Right lung (tissue), 5 donors: ENCODE measurements around the gene MTUS2. TPM values are rescaled to one million over a fixed set of nuclear protein-coding genes. Genes with fewer than 3 reads are reported as not detected.

ENCODE experiments used
- DNase-seq, 2 donors: peaks; one replicate each; pipeline ENCODE4 v3.0.0-alpha.2; 2013
- polyA plus RNA-seq, 5 donors: library from polyadenylated mRNA; unstranded; fragments of 120-200 nt; gene quantifications; one replicate each; pipeline versions ENCODE4 v1.2.1 to v1.2.3, GENCODE V29; 2013; ENCODE audit warnings: inconsistent platforms in 1 of 5, low replicate concordance in 1 of 5; ENCODE audit not compliant: insufficient read length in 5 of 5, insufficient read depth in 1 of 5

MTUS2 gene
- polyA plus RNA-seq, 5 donors = 0.19 to 1.6 (median 0.31) TPM

DNA sequence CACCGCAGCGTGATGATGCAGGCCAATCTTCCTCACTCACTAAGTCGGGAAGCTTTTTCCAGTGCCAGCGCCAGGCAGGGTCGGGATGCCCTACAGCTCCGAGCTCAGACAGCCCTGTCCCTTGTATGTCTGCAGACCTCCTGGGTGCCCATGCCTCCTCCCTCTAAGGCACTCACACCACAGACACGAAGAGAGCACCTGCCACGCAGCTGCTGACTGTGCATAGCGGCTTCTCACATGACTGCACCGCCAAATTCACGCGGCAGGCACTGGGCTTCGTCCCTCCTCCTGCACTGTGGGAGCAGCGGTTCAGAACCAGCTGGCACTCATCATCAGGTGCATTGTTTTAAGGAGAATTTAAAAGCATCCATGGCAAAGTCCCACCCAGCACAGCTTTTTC lies 687.2 kb downstream of the MTUS2 start:
- no peak for DNase-seq

DNA sequence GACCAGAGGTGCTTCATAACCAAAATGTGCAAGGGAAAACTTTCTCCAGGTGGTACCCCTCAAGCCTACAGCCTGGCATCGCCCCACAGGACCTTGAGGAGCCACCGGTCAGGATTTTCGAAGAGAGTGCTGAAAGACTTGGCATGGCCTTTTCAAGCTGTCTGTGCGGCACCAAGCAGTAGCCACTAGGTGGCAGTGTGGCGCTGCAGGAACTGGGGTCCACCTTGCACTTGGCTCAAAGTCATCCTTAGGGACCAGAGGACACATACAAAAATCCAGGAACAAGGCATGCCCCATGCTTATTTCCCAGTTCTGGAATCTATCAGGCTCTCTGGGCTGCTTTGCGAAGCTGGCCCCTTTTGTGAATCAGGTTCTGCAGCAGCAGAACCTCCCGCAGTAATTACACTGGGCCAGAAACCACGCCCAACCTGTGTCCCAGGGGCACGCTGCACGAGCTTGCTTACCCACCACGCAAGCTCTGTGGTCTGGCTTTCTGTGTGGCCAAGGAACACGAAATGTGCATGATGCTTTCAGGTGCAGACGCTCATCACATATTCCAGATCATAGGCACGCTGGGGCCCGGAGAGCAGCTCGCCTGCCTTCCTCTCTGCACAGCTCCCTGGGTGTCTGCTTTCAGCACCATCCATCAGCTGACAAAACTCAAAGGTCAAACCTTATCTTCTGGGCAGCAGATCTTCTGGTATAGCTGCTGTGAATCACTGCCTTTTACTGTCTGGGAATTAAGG lies 688.2 kb downstream of the MTUS2 start:
- peak; percentile 71 to 81 for DNase-seq

DNA sequence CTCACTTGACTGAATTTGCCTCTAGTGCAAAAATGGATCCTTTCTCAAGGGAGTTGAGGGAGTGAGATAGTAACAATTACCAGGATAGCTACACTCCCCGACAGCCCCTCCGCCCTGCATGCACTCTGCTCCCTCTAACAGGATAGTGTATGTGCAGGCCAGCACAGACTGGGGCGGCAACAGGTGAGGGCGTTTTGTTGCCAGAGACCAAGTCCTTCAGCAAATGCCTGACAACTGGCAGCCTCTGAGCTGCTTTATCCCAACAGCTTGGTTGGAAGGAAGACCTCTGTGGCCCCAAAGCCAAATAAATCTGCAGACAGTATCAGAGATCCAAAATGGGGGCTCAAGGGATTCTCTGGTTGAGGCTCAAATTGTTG lies 688.7 kb downstream of the MTUS2 start:
- DNase-seq = no peak

DNA sequence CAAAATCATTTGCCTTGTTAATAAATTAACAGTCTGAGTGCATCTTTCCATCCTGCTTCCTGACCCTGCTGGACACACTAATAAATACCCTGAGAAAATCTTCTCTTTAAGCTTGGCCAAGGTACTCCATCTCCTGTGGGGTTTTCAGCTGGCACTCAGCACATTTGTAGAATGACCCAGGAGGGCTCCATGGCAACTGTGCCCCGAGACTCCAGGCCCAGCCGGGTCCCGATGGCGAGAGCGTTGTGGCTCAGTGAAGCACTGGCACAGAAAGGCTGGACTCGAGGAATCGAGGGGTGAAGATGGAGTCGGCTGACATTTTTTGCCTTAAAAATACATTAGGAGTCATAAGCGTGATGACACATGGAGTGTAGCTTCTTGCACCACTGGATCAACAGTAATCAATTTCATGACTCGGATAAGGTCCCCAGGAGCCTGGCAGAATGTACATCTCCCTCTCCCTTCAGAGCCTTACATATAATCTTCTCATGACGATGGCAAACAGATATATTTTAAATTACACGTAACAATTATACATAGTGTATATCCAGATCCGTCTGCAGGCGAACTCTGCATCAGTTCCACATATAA lies 690.0 kb downstream of the MTUS2 start:
- DNase-seq = no peak

DNA sequence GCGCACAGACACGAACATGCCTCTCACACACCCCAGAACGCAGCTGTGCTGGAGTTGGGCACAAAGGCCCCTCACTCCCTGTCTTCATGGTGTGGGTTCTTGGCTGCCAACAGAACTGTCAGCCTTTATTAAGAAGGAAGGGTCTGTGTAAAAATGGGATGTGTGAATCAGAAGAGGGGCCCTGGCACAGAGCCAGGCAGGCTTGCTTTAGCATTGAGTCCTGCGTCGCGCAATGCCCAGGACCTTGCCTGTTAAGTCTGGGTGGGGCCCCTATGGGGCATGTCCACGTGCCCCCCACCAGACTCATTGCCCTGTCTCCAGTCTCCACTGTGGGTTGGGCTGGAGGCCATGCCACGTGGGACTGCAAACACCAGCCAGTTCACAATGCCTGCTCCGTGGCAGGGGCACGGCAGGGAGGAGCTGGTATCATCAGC lies 690.5 kb downstream of the MTUS2 start:
- DNase-seq = no peak

DNA sequence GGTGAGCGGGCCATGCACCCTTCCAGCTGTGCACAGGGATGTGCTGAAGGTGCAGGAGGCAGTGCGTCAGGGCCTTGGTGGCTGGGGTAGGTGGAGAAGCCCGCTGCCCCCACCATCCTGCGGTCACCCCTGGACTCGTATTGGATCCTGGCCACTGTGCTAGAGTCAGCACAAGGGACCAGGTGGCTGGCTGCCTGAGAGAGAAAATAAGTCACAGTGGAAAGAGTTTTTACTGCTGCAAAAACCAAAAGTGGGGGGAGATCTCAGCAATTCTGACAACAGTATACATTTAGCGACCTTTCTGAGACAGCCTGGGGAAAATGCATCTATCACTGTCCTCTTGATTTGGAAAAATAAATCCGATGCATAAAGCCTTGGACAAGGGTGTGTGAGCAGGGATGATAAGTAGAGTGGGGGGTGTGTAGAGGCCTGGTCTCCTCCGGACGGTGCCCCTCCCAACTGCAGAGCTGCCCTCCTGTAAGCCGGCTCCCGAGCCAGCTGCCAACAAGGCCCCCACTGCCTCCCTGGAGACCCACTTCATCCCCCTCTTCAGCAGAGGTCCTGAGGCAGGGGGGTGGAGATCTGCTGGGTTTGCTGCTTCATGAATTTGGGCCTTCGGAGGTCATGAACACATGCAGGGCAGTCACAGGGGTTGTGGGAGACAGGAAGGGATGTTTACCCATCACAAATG lies 691.1 kb downstream of the MTUS2 start:
- no peak for DNase-seq

DNA sequence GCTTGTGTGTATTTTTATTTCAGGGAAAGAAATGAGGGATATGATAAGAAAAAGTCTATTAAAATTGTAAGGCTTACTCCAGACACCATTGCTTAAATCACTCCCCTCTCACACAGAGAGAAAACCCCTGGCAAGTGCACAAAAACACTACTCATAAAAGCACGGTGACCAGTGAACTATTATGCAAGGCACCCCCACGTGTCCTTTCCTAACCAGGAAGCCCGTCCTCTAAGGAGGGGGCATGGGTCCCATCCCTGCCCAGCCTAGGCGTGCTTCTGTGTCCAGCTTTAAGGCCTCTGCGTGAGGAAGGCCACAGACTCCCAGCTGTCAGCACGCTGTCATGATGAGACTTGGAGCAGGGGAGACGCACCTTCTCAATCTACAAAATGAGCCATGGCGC lies 691.8 kb downstream of the MTUS2 start:
- no peak for DNase-seq

DNA sequence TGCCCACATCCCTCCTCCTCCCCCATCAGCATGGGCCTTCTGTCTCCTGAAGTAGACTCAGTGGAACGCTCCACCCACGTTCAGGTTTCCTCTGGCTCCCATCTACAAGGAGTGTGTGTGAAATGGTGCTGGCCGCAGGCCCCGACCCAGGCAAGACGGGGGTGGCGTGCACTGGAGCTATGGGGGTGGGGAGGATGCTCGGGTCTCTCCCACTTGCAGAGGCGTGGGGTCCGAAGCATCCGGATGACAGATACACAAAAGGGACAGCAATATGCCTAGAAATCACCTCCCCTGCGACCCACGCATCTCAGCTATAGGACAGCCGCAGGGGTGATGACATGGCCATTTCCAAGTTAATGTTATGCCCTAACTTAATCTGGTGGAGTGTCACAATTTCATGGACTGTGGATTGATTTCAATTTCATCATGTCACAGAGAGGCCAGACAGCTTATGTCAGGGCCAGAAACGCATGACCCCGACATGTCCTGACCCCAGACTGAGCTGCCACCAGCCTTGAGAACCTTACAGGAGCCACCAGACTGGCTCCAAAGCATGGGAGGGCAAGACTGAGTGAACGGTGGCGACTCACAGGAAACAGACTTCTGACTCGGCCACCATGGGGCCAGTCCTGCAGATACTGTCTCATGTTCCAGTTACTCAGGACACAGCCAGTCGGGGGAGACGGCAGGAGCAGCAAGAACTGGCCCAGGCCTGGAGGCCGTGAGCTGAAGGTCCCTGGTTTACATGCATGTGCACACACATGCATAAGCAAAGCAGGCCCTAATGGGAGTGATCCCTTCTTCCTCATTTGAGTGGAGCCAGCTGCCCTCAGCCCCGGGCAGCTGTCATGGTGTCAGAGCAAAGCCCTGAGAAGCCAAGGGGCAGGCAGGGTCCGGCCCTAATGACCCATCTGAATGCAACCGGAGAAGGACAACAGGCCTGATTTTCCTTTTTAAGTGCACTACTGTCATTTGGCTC lies 693.2 kb downstream of the MTUS2 start:
- DNase-seq = no peak

DNA sequence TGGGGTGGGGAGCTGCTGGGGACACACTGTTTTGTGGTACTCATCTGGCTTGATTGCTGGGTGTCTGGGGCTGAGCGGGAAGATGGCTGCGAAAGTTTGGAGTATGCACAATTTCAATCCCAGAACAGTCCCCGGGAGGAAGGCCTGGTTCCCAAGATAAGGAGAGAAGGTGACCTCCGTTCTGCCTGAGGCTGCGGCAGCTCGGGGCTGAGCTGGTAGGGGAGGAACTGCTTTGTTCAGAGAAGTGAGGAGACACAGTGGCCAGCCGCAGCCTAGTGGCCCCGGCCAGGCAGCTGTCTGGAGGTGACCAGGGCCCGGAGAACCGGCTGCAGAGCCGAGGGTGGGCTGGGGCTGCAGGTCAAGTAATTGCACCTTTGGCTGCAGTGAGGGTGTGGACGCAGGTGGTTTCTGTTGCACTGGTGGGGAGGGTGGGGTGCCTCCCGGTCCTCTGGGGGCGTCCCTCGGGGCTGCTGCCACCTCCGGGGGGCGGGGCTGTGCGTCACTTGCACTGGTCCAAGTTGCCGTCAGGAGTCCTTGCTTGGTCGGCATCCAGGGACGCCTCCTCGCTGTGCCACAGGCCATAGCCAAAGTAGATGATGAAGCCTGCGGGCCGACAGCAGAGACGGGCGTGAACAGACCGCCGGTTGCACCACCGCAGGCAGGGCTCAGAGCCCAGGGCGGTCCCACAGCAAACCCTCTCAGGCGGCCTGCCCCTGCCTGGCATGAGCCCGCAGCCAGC lies 694.0 kb downstream of the MTUS2 start:
- DNase-seq = no peak

DNA sequence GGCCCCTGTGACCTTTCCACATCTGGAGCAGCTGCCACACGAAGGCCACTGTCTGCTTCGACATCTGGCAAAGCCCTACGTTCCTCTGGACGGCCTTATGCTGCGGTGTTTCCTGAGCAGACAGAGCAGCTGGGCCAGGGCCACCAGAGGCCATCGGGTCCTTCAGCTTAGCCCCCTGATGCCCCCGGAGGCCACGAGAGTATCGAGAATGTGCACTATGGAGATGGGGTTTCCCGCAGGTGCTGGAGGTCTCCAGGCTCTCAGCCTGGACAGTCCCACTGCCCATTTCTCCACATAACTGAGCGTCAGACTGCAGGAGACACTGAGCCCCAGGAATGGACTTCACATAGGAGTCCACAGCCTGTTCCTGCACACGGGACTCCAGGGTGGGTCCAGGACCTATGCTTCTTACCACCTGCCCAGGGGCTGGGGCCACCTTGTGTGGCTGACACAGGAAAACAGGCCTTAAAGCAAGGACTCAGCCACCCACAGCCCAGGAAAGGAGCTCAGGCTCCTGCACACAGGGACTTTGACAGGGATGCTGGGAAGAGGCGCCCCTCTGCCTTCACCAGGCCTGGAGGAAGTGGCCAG lies 694.7 kb downstream of the MTUS2 start:
- DNase-seq = no peak

DNA sequence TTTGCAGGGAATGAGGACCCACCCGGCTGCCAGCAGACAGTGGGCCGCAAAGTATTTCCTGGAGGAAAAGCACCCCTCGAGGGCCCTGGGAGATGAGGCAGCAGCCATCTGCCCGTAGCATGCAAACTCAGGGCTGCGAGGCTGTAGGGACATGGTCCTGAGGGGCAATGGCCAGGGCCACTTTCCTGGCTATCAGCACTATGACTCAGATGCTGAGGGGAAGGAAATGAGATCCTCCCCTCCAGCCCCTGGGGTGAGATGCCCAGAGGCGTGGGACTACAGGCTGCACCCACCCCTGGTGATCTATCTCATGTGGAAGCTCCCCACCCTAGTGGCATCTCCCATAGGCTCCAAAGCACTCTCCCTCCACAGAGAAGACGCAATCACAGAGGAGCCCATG lies 695.2 kb downstream of the MTUS2 start:
- DNase-seq = no peak

DNA sequence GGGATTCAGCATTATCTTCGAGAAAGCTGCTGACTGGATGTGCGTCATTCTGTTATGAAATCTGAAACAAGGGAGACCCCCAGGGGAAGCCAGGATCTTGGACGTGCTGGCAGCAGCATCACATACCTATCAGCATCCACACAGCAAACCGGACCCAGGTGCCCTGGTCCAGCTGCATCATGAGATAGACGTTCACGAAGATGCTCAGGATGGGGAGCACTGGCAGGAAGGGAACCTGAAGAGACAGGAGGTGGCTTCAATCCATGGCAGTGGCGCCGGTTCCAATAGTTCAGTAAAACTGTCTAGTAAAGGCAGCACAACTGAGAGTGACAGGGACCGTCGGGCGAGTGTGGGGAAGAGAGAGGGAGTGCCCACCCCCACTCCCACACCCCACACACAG lies 695.9 kb downstream of the MTUS2 start:
- DNase-seq = no peak

DNA sequence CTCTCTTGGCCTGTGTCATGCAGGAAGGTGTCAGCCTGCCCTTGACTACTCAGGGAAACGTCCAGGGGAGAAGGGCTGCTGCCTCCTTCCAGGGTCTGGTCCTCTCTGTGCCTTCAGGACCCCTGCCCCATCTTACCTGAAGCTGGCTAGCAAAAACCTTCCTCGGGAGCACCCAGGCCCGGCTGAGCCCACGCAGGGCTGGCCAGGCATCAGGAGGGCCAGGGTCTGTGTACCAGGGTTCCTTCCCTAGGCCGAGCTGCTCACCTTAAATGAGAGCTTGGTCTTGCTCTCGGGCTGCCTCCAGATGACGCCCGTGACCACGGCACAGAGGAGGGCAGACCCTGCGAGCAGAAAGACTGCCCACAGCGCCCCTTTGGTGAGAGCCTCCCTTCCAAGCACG lies 696.7 kb downstream of the MTUS2 start:
- no peak for DNase-seq

DNA sequence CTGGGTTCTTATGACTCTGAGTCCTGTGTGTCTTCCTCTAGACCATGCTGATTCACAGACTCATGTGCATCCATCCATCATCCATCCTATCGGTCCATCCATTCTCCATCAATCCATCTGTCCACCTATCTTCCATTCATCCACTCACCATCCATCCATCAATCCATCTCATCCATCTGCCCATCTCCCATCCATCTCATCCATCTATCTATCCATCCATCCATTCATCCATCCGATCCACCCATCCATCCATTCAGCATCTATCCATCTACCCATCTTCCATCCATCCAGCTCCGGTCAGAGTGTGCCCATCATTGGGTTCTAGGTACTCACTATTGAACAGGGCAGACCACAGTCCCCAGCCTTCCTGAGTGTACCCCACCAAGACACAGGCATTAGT lies 699.8 kb downstream of the MTUS2 start:
- no peak for DNase-seq

DNA sequence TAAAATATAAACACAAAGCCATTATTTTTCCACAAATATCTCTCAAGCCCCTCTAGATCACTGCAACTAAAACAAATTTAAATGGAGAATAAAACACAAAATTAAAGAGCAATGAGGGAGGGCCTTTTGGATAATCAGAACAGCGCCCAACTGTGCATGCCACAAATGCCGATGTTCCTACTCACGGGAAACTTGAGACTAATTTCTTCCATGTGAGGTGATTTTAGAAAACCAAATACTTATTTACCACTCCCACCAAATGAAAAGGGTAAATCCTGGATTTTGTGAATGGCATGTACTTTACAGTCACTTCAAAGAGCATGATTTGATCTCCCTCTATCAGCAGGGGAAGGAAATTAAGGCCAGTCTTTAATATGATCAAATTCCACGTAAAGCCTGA lies 700.5 kb downstream of the MTUS2 start:
- DNase-seq = no peak

DNA sequence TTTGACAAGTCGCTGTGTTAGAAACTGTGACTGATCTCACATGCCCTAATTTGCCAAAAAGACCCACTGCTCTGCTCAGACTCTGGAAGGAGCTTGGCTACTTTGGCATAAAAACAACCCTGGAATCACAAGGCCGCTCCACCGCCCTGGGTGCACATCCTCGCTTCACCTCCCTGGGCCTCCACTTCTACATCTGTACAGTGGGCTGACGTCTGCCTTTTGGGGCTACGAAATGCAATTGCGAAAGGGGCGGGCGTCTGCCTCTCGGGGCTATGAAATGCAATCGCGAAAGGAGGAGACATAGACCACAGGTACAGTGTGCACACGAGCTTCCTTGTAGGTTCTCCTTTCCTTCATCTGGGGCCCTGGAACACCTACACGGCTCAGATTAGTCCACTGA lies 701.2 kb downstream of the MTUS2 start:
- no peak for DNase-seq

DNA sequence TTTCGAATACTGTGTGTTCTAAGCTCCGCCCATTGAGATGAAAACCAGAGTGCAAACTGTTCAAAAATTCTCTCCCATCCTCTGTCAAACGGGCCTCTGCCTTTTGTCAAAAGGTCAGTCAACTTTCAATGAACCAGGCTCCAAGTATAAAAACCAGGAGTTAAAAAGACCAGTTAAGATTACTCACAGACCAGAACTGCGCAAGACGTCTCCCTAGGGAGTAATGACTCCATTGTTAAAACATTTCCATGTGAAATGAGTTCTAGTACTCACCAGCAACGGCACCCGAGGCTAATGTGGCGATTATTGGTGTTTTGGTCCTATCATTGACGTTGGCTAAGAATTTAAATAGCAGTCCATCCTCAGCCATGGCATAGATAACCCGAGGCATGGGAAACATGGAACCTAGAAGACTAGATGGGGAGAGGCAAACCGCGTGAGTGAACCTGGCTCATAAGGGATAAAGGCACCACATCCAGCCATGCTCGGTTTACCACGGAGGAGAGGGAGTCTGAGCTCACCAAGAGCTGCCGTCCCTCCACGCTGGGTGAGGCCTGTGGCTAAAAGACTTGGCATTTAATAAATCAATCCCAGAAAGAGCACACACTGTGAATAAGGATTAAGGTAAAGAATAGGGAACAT lies 702.0 kb downstream of the MTUS2 start:
- no peak for DNase-seq

DNA sequence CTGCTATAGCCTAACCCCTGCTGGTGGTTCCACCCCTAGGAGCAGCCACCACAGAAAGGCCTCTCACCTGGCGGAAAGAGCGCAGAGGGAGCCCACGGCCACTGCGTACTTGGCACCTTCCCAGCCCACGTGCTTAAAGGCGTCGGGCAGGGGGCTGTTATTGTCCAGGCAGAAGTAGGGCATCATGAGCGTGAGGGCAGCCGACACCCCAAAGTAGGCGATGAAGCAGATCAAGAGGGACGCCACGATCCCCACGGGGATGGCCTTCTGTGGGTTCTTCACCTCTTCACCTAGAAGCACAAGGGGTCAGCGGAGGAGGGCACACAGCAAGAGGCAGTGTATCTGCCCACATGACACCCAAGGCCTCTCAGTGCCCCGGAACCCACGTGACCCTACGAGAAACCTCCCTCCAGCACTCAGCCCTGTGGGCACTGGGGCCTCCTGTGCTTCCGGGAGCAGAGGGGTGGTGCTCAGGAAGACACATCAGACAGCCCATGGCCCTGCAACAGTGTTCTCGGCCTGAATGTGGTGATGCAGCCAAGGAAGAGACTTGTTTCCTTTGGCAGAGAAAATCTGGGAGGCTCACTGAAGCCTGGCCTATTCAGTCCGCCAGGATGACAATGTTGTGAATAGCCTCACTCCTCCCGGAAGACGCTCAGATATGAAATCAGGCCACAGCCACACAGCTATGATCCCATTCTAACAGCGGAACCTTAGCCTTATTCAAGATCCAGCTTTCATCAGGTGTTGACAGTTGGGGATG lies 703.2 kb downstream of the MTUS2 start:
- DNase-seq = no peak

DNA sequence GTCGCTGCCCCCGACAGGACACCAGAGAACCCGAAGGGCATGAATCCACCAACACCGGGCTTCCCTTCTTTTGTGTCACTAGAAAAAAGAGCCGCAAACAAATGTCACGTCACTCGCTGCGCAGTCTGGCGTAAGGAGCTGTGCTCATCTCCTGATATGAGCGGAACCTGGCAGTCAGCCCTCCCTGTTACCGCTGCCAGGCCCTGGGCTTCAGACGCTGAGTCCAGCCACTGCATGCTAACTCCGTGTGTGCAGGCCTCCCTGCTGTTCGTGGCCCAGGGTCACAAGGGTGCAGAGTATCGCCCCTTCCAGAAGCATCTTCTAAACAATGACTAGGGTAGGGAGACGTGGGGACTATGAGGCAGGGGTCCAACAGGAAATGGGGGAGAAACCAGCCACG lies 704.0 kb downstream of the MTUS2 start:
- DNase-seq = no peak

DNA sequence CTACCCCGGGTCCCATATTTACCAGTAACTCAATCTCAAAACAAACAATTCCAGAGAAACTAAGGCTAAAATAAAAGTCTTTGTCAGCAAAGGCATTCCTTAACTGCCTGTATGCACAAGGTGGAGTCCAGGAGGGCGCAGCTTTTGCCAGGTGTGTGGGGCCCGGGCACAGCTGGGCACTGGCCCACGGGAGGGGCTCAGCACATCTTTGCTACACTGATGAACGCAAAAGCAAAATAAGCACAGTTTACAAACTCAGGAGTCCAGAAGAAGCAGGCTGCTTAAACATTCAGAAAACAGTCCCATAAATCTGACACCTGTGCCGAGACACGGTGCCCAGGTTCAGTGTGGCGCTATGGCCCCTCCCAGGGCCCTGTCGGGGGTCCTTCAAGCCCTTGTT lies 704.5 kb downstream of the MTUS2 start:
- no peak for DNase-seq
